Effector memory CD8-positive, alpha-beta T cell (primary cell): ENCODE results near the gene MIAT.

Source experiments
- ATAC-seq: fragments of 150-1000 bp; cut with Tn5 transposase; replicated peaks from 2 replicates; pipeline ENCODE4 v1.10.0; 2021; ENCODE audit warnings: mild to moderate bottlenecking, moderate library complexity
- DNase-seq, 3 experiments: peaks; one replicate each; pipeline ENCODE4 v3.0.0; 2021
- H3K27ac Mint-ChIP-seq, 2 donors: one replicate each; pipeline ENCODE4 v1.8.0; 2022; ENCODE audit warnings: mild to moderate bottlenecking in 2 of 2, mixed read lengths in 2 of 2, moderate library complexity in 2 of 2
- H3K27me3 Mint-ChIP-seq, 2 donors: one replicate each; pipeline ENCODE4 v1.8.0; 2022; ENCODE audit warnings: mixed read lengths in 2 of 2
- H3K36me3 Mint-ChIP-seq: one replicate; pipeline ENCODE4 v1.8.0; 2022; ENCODE audit warnings: mild to moderate bottlenecking, moderate library complexity, mixed read lengths; ENCODE audit not compliant: insufficient read depth
- H3K4me1 Mint-ChIP-seq, 2 donors: one replicate each; pipeline ENCODE4 v1.8.0; 2022; ENCODE audit warnings: low read depth in 2 of 2, mixed read lengths in 2 of 2
- H3K4me3 Mint-ChIP-seq, 2 donors: one replicate each; pipeline ENCODE4 v1.8.0; 2022; ENCODE audit warnings: mild to moderate bottlenecking in 2 of 2, mixed read lengths in 2 of 2, moderate library complexity in 2 of 2
- H3K9me3 Mint-ChIP-seq, 2 donors: one replicate each; pipeline ENCODE4 v1.8.0; 2022; ENCODE audit warnings: mixed read lengths in 2 of 2

MIAT gene

DNA sequence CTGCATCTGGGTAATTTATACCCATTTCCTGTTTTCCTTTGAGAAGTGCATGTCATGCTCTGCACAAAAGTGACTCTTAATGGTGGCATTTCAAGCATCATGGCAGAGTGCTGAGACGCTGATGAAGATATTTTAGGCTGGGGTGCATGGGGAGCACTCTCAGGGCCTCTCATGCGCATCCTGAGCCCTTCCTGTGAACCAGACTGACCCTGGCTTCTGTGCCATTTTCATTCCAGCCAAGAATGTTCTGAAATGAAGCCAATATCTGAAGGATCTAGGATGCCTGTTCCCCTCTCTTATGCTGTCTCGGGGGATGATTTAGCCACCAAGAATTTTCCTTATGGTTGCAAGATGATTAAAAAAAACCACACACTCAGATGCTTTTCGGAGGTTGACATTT lies 61.5 kb downstream of the MIAT start:
- ATAC-seq (no peak), DNase-seq (no peak)
- Mint-ChIP-seq H3K36me3 (peaks cover 46% of the 10 kb centered on the region), H3K4me3 (no peak overlapping the region), H3K27me3 (no peaks in the 10 kb centered on the region), H3K9me3 (no peaks in the 10 kb centered on the region), H3K27ac (no peak overlapping the region), H3K4me1 (peaks cover 9 to 18% of the 10 kb centered on the region in 2 donors)

DNA sequence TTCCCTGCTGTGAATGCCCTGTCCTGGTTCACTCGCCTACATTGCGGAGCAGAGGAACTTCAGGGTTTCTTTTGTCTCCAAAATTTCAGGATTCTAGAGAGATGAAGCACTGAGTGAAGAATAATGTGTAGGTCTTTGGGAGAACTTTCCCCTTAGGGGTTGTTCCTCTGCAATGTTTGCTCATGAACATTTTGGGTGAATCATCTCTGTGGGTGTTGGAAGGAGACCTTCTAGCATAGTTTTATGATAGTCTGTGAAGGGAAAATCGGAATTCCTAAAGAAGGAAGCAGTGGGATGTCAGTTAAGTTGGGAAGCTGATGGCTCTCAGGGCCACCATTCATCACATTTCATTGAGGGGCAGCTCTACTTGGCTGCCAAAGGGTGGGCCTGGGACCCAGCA lies 64.8 kb downstream of the MIAT start:
- no peak for DNase-seq
- Mint-ChIP-seq H3K27ac (no peak overlapping the region), H3K36me3 (peaks cover 37% of the 10 kb centered on the region), H3K4me1 (peaks cover 1 to 10% of the 10 kb centered on the region in 2 donors), H3K9me3 (no peaks in the 10 kb centered on the region), H3K4me3 (no peak overlapping the region), H3K27me3 (no peaks in the 10 kb centered on the region)
- ATAC-seq = no peak

DNA sequence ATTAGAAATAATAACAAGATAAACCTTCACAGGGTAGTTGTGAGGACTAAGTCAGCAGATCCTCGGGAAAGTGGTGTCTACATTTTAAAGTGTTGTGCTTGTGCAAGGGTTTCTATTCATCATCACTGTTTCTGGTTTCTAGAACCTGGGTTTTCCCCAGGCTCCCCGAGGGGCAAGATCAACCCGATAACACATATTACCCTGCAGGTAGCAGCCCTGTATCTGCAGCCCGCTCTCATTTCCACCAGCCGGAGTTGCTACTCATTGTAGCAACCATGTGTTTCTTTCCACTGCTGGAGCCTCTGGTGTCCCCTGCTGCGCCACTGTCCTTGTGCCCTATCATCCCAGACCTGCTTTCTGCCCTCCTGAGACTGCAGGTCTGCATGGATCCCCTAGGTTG lies 67.0 kb downstream of the MIAT start:
- no peak for ATAC-seq

DNA sequence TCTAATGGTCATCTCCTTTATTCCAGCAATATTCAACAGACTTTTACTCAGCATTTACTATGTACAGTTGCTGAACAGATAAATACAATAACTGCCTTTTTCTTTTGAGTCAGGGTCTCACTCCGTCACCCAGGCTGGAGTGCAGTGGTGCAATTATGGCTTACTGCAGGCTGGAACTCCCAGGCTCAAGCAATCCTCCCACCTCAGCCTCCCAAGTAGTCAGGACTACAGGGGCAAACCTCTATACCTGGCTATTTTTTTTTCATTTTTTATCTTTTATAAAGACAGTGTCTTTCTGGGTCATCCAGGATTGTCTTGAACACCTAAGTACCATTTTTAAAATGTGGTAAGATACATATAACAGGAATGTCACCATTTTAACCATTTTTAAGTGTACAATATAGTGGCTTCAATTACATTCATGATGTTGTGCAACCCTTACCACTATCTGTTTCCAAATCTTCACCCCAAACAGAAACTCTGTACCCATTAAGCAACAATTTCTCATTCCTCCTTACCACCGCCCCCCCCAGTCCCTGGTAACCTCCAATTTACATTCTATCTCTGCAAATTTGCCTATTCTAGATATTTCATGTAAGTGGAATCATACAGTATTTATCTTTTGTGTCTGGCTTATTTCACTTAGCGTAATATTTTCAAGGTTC lies 67.8 kb downstream of the MIAT start:
- no peak overlapping the region for H3K4me3 Mint-ChIP-seq
- H3K27me3 Mint-ChIP-seq = no peaks in the 10 kb centered on the region
- DNase-seq = no peak
- no peaks in the 10 kb centered on the region for H3K9me3 Mint-ChIP-seq
- H3K4me1 Mint-ChIP-seq = peaks cover 2 to 10% of the 10 kb centered on the region in 2 donors
- H3K27ac Mint-ChIP-seq = peak overlapping the region in 1 of 2 donors; percentile 26
- H3K36me3 Mint-ChIP-seq = peaks cover 15% of the 10 kb centered on the region
- ATAC-seq = no peak

More for the DNA sequence above, 67.0 kb downstream of the MIAT start:
- Mint-ChIP-seq H3K27me3 (no peaks in the 10 kb centered on the region), H3K4me1 (peaks cover 0 to 10% of the 10 kb centered on the region in 2 donors), H3K27ac (no peak overlapping the region), H3K4me3 (no peak overlapping the region), H3K9me3 (no peaks in the 10 kb centered on the region), H3K36me3 (peaks cover 20% of the 10 kb centered on the region)
- no peak for DNase-seq
